Right atrium auricular region (tissue), 2 donors: Measurements from ENCODE around the gene HPSE2. TPM values are rescaled to one million over a fixed set of nuclear protein-coding genes. Genes with fewer than 3 reads are reported as not detected.

Source experiments
- DNase-seq: peaks from one replicate; pipeline ENCODE4 v3.0.0-alpha.2; 2019; ENCODE audit warnings: low spot score
- H3K27ac ChIP-seq, 2 donors: fragments of 200-600 bp; sonication (generic); 1 replicate in 1 of 2; 2 replicates in 1 of 2; pipeline ENCODE4 v1.5.1; 2016 to 2019
- H3K27me3 ChIP-seq, 2 donors: fragments of 200-600 bp; sonication (generic); one replicate each; pipeline versions ENCODE4 v1.5.1 to v1.6.0; 2017 to 2019
- H3K36me3 ChIP-seq: fragments of 200-600 bp; sonication (generic); one replicate; pipeline ENCODE4 v1.5.1; 2016
- H3K4me1 ChIP-seq, 2 donors: fragments of 200-600 bp; sonication (generic); one replicate each; pipeline versions ENCODE4 v1.5.1 to v1.6.0; 2017 to 2019
- H3K4me3 ChIP-seq, 2 donors: fragments of 200-600 bp; sonication (generic); 1 replicate in 1 of 2; 2 replicates in 1 of 2; pipeline ENCODE4 v1.5.1; 2017 to 2019; ENCODE audit warnings: mild to moderate bottlenecking in 1 of 2, moderate library complexity in 1 of 2
- H3K9me3 ChIP-seq, 2 donors: fragments of 200-600 bp; sonication (generic); one replicate each; pipeline ENCODE4 v1.5.1; 2019
- CTCF ChIP-seq, 2 donors: fragments of 200-600 bp; sonication (generic); IDR thresholded peaks; one replicate each; pipeline ENCODE4 v1.5.1; 2019; ENCODE audit warnings: antibody characterized with exemption in 2 of 2
- total RNA-seq, 2 donors: library from RNA; depleted of rRNA; stranded (reverse); fragments of >200 nt; gene quantifications; one replicate each; pipeline ENCODE4 v1.1.0, GENCODE V29; 2016

HPSE2 gene
- total RNA-seq, 2 donors from 2014 or later, result not detected

GRCh38 chr10:98831391-98831790, 404.3 kb downstream of the HPSE2 start:
- H3K9me3 ChIP-seq, result no peaks in the 10 kb centered on the region
- no peak overlapping the region for H3K27ac ChIP-seq
- no peaks in the 10 kb centered on the region for H3K36me3 ChIP-seq
- no peaks in the 10 kb centered on the region for H3K27me3 ChIP-seq
- H3K4me3 ChIP-seq, result no peak overlapping the region
- no peak for DNase-seq
- TF ChIP-seq CTCF (IDR thresholded peaks at IDR 0.05), result no peak
- no peaks in the 10 kb centered on the region for H3K4me1 ChIP-seq

GRCh38 chr10:98825741-98826140, 409.9 kb downstream of the HPSE2 start:
- TF ChIP-seq CTCF (IDR thresholded peaks at IDR 0.05), result no peak
- Histone ChIP-seq H3K36me3 (no peaks in the 10 kb centered on the region), H3K4me3 (no peak overlapping the region), H3K4me1 (no peaks in the 10 kb centered on the region), H3K27me3 (no peaks in the 10 kb centered on the region), H3K9me3 (no peaks in the 10 kb centered on the region), H3K27ac (no peak overlapping the region)
- no peak for DNase-seq

- Histone ChIP-seq H3K36me3 (no peaks in the 10 kb centered on the region), H3K27ac (no peak overlapping the region), H3K4me1 (no peaks in the 10 kb centered on the region), H3K9me3 (no peaks in the 10 kb centered on the region), H3K27me3 (no peaks in the 10 kb centered on the region), H3K4me3 (no peak overlapping the region)
- TF ChIP-seq CTCF (IDR thresholded peaks at IDR 0.05), result no peak
- DNase-seq, result no peak
Measured at GRCh38 chr10:98817396-98817795, 418.3 kb downstream of the HPSE2 start.

GRCh38 chr10:98815039-98815885, 420.4 kb downstream of the HPSE2 start:
- Histone ChIP-seq H3K36me3 (no peaks in the 10 kb centered on the region), H3K27me3 (no peaks in the 10 kb centered on the region), H3K4me1 (no peaks in the 10 kb centered on the region), H3K9me3 (no peaks in the 10 kb centered on the region), H3K4me3 (no peak overlapping the region), H3K27ac (no peak overlapping the region)
- DNase-seq, result no peak
- no peak for TF ChIP-seq CTCF (IDR thresholded peaks at IDR 0.05)

- DNase-seq, result no peak
Measured at GRCh38 chr10:98814470-98814869, 421.2 kb downstream of the HPSE2 start.

More at GRCh38 chr10:98814470-98814869, 421.2 kb downstream of the HPSE2 start:
- no peaks in the 10 kb centered on the region for H3K27me3 ChIP-seq
- no peak for TF ChIP-seq CTCF (IDR thresholded peaks at IDR 0.05)
- H3K4me1 ChIP-seq, result no peaks in the 10 kb centered on the region
- H3K36me3 ChIP-seq, result no peaks in the 10 kb centered on the region
- no peak overlapping the region for H3K4me3 ChIP-seq
- no peaks in the 10 kb centered on the region for H3K9me3 ChIP-seq
- no peak overlapping the region for H3K27ac ChIP-seq
